B cell (primary cell): Measurements from ENCODE around the gene CEND1.

Source experiments
- EZH2 ChIP-seq: IDR thresholded peaks from 2 replicates; pipeline ENCODE4 v1.6.1; 2012; ENCODE audit warnings: borderline replicate concordance, low read depth, mild to moderate bottlenecking, moderate library complexity, low read length; ENCODE audit not compliant: insufficient read depth, poor library complexity, severe bottlenecking
- TF ChIP-seq, protein P1 (sequence below): fragments of 200-600 bp; IDR thresholded peaks from one replicate; pipeline ENCODE4 v1.8.0; 2022; ENCODE audit warnings: antibody characterized with exemption, mild to moderate bottlenecking

DNA sequence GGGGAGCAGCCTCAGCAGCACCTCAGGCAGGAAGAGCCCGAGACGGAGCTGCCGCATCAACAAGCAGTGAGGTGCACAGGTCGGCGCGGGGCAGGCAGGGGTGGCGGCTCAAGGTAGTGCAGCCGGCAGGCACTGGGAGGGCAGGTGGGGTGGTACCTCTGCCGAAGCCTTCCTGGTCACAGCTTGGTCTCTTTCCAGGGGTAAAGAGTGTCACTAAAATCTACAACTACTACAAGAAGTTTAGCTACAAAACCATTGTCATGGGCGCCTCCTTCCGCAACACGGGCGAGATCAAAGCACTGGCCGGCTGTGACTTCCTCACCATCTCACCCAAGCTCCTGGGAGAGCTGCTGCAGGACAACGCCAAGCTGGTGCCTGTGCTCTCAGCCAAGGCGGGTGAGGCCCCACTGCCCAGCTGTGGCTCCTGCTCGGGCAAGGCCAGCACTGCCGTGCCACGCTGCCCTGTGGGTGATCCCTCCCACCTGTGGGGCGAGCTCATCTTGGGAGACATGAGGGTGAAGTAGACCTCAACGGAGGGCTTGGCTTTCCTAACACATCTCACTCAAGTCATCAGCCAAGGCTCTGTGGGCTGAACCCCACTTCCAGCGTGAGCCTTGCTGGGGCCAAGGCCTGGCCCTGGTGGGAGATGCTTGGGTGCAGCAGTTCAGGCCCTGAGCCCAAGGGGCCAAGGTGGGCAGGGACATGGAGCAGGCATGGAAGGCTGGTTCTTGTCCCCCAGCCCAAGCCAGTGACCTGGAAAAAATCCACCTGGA, 26.2 kb downstream of the CEND1 start:
- TF ChIP-seq, protein P1, sequence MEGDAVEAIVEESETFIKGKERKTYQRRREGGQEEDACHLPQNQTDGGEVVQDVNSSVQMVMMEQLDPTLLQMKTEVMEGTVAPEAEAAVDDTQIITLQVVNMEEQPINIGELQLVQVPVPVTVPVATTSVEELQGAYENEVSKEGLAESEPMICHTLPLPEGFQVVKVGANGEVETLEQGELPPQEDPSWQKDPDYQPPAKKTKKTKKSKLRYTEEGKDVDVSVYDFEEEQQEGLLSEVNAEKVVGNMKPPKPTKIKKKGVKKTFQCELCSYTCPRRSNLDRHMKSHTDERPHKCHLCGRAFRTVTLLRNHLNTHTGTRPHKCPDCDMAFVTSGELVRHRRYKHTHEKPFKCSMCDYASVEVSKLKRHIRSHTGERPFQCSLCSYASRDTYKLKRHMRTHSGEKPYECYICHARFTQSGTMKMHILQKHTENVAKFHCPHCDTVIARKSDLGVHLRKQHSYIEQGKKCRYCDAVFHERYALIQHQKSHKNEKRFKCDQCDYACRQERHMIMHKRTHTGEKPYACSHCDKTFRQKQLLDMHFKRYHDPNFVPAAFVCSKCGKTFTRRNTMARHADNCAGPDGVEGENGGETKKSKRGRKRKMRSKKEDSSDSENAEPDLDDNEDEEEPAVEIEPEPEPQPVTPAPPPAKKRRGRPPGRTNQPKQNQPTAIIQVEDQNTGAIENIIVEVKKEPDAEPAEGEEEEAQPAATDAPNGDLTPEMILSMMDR = no peak
- TF ChIP-seq EZH2 = no peak
